Mammary microvascular endothelial cell (primary cell): ENCODE data around the gene NR2C2. TPM values are rescaled to one million over a fixed set of nuclear protein-coding genes. Genes with fewer than 3 reads are reported as not detected.

Experiments
- total RNA-seq: library from RNA; depleted of rRNA; stranded (reverse); fragments of >200 nt; gene quantifications from 2 replicates; pipeline ENCODE4 v1.2.3, GENCODE V29; 2015

The NR2C2 gene
- total RNA-seq, result 15.9 and 23.1 TPM in 2 replicates

GRCh38 chr3:14947100-14947885, at the start of gene NR2C2:
NR2C2 (plus strand) TSS chr3:14947583; CDS start chr3:15003915, 56,332 bp downstream.

GRCh38 chr3:15064835-15065549, 117.6 kb downstream of the NR2C2 start, which contains the start of gene MRPS25:
MRPS25 (minus strand) TSS chr3:15065315; CDS start chr3:15065194, 121 bp downstream.

Other genes with a start within 250 kb of the NR2C2 start
- gene FGD5, start 128.6 kb upstream of the NR2C2 start, total RNA-seq, result 49.4 and 50.4 TPM in 2 replicates
- 37.1 and 41.5 TPM in 2 replicates for gene MRPS25, start 117.7 kb downstream of the NR2C2 start, total RNA-seq
- 12.9 and 15.2 TPM in 2 replicates for gene RBSN, start 151.6 kb downstream of the NR2C2 start, total RNA-seq